Right hindlimb (tissue), 1 donor: Measurements from ENCODE around the gene VPS37C.
A peak's percentile ranks its signal among the peaks of the same experiment; 100 is the strongest.

ENCODE experiments used
- DNase-seq: peaks from one replicate; pipeline ENCODE4 v3.0.0-alpha.2; 2018

The VPS37C gene

GRCh38 chr11:61092280-61092766 lies 68.9 kb downstream of the VPS37C start:
- DNase-seq: no peak

GRCh38 chr11:61091373-61092279 lies 69.6 kb downstream of the VPS37C start:
- peak; percentile 38 for DNase-seq

GRCh38 chr11:61090982-61091372 lies 70.2 kb downstream of the VPS37C start:
- no peak for DNase-seq

- DNase-seq: no peak
These were observed 70.7 kb downstream of the VPS37C start for GRCh38 chr11:61090521-61090920.

- DNase-seq: no peak
These were observed 71.3 kb downstream of the VPS37C start for GRCh38 chr11:61089806-61090491.

- no peak for DNase-seq
These were observed 73.7 kb downstream of the VPS37C start for GRCh38 chr11:61087426-61088119.

- DNase-seq: no peak
These were observed 77.6 kb downstream of the VPS37C start for GRCh38 chr11:61083601-61084147.

GRCh38 chr11:61082931-61083531 lies 78.2 kb downstream of the VPS37C start:
- no peak for DNase-seq

GRCh38 chr11:61082062-61082870 lies 79.0 kb downstream of the VPS37C start:
- DNase-seq: no peak

- DNase-seq: no peak
These were observed 80.1 kb downstream of the VPS37C start for GRCh38 chr11:61080986-61081590.

GRCh38 chr11:61080526-61080925 lies 80.7 kb downstream of the VPS37C start:
- DNase-seq: no peak
